HEK293 (cell line): Measurements from ENCODE around the gene RPS15A.

Source experiments
- CTCF ChIA-PET: fragments of 350-600 bp; formaldehyde crosslinking; extraction: SDS; loops from one replicate; lab custom pipeline; 2021; ENCODE audit warnings: antibody characterized with exemption; lab: Yijun Ruan, JAX
- POLR2A ChIA-PET: fragments of 300-600 bp; formaldehyde crosslinking; extraction: SDS; loops from one replicate; lab custom pipeline; 2020; ENCODE audit warnings: antibody characterized with exemption, inconsistent platforms; lab: Yijun Ruan, JAX
- H3K27ac ChIP-seq: fragments of 200-500 bp; sonication (Bioruptor generic); 2 replicates; pipeline ENCODE4 v1.5.1; 2014; ENCODE audit warnings: low read depth, low read length, control low read depth, inconsistent platforms; ENCODE audit errors: extremely low read depth
- H3K36me3 ChIP-seq, 2 experiments: fragments of 200-500 bp in 1 of 2; sonication (Bioruptor generic) in 1 of 2; 1 replicate in 1 of 2; 2 replicates in 1 of 2; pipeline ENCODE4 v1.5.1; 2014 to 2017; ENCODE audit warnings: inconsistent platforms in 2 of 2, low read length in 2 of 2; ENCODE audit not compliant: control insufficient read depth in 2 of 2, insufficient read depth in 1 of 2
- H3K4me1 ChIP-seq: fragments of 200-500 bp; sonication (Bioruptor generic); 2 replicates; pipeline ENCODE4 v1.5.1; 2014; ENCODE audit warnings: mild to moderate bottlenecking, low read length, inconsistent platforms; ENCODE audit not compliant: control insufficient read depth, insufficient read depth
- H3K4me3 ChIP-seq: 2 replicates; pipeline ENCODE4 v1.5.1; 2011; ENCODE audit warnings: low read depth, mild to moderate bottlenecking, control low read depth, low read length, moderate library complexity
- H3K9me3 ChIP-seq: fragments of 200-500 bp; sonication (Bioruptor generic); 2 replicates; pipeline ENCODE4 v1.5.1; 2014; ENCODE audit warnings: low read depth, low read length, inconsistent platforms; ENCODE audit not compliant: control insufficient read depth, insufficient read depth
- BCL11B ChIP-seq: fragments of 450-650 bp; formaldehyde crosslinking; IDR thresholded peaks from 2 replicates; pipeline ENCODE4 v1.5.1; 2016; ENCODE audit warnings: low read depth, missing biosample characterization, missing genetic modification characterization
- KLF9 ChIP-seq: fragments of 450-650 bp; formaldehyde crosslinking; IDR thresholded peaks from 2 replicates; pipeline ENCODE4 v1.5.1; 2016; ENCODE audit warnings: missing biosample characterization, missing genetic modification characterization, low read depth
- YY1 ChIP-seq: fragments of 450-650 bp; formaldehyde crosslinking; IDR thresholded peaks from 2 replicates; pipeline ENCODE4 v1.5.1; 2018; ENCODE audit warnings: missing biosample characterization, missing genetic modification characterization
- ZNF157 ChIP-seq: fragments of 450-650 bp; formaldehyde crosslinking; IDR thresholded peaks from 2 replicates; pipeline ENCODE4 v1.5.1; 2016; ENCODE audit warnings: missing biosample characterization, missing genetic modification characterization
- ZNF521 ChIP-seq: fragments of 450-650 bp; formaldehyde crosslinking; IDR thresholded peaks from 2 replicates; pipeline ENCODE4 v1.5.1; 2017; ENCODE audit warnings: missing biosample characterization, mild to moderate bottlenecking, missing genetic modification characterization
- ZNF747 ChIP-seq: fragments of 450-650 bp; formaldehyde crosslinking; IDR thresholded peaks from 2 replicates; pipeline ENCODE4 v1.5.1; 2016; ENCODE audit warnings: missing biosample characterization, missing genetic modification characterization
- ZNF76 ChIP-seq: fragments of 450-650 bp; formaldehyde crosslinking; IDR thresholded peaks from 2 replicates; pipeline ENCODE4; 2016; ENCODE audit warnings: low read depth, missing biosample characterization, missing genetic modification characterization, borderline replicate concordance
- TF ChIP-seq, protein P1 (sequence below): fragments of 450-650 bp; formaldehyde crosslinking; IDR thresholded peaks from 2 replicates; pipeline ENCODE4 v1.5.1; 2016; ENCODE audit warnings: missing biosample characterization, missing genetic modification characterization
- TF ChIP-seq, protein P2 (sequence below): fragments of 450-650 bp; IDR thresholded peaks from 2 replicates; pipeline ENCODE4 v1.5.1; 2018; ENCODE audit warnings: missing biosample characterization, mild to moderate bottlenecking, missing genetic modification characterization
- TF ChIP-seq, protein P3 (sequence below): fragments of 450-650 bp; formaldehyde crosslinking; IDR thresholded peaks from 2 replicates; pipeline ENCODE4 v1.5.1; 2016; ENCODE audit warnings: missing biosample characterization, missing genetic modification characterization
- TF ChIP-seq, protein P4 (sequence below): fragments of 450-650 bp; formaldehyde crosslinking; IDR thresholded peaks from 2 replicates; pipeline ENCODE4 v1.5.1; 2017; ENCODE audit warnings: missing biosample characterization, missing genetic modification characterization
- TF ChIP-seq, protein P5 (sequence below): fragments of 450-650 bp; formaldehyde crosslinking; IDR thresholded peaks from 2 replicates; pipeline ENCODE4 v1.5.0; 2017; ENCODE audit warnings: missing biosample characterization, missing genetic modification characterization, borderline replicate concordance

The RPS15A gene

DNA sequence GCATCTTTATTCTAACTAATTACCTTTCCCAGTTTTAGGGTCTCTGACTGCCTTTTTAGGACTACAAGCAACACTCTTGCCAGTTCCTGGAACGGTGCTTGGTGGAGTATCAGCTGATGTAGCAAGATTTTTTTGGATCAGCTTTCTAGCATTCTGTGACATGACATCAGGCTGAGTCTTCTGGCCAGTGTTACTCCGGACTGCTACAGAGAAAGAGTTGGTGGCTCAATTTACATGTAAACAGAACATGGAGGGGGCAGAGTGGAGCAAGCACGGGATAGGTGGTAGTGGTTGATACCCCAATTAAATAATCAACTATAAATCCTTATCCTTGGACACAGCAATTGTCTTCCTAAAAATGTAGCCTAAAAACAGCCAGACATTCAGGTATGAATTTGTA is 21.8 kb upstream of the RPS15A start (continued):
- TF ChIP-seq ZNF76 (tag by site-specific recombination) (no peak), KLF9 (tag by site-specific recombination) (no peak), ZNF521 (tag by site-specific recombination) (no peak), BCL11B (tag by site-specific recombination) (no peak)

DNA sequence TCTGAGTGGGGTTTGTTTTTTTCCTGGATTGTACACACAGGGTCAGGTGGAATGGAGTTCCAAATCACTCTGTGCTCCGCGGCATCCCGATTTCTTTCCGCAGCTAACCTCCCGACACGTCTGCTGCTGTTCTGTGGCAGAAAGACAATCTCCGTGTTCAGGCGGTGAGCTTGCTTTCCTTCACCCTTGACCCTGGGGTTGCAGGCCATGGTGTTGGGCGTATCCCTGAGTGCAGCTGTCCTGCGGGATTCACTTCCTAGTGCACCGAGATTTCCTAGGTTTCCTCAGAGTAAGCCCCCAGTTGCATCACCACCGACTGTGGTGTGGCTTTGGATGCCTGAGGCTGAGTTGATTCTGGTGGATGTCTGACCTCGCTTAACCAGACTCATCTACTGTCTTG is 19.0 kb upstream of the RPS15A start:
- Histone ChIP-seq H3K36me3 (peaks cover 19 to 60% of the 10 kb centered on the region in 2 experiments), H3K27ac (no peak overlapping the region), H3K4me1 (peaks cover 3% of the 10 kb centered on the region; the same call in 1 of the 2 replicates), H3K9me3 (no peaks in the 10 kb centered on the region), H3K4me3 (no peak overlapping the region)
- TF ChIP-seq ZNF747 (tag by site-specific recombination) = no peak
- no peak for TF ChIP-seq ZNF521 (tag by site-specific recombination)
- TF ChIP-seq ZNF157 = no peak
- ChIA-PET POLR2A (interaction anchor here (0.6 kb wide), 1 partner anchor 8 kb away, joined by 3 read pairs; the partner anchor contains the start of gene ARL6IP1), CTCF (interaction anchor here (2.6 kb wide), 1 partner anchor 8 kb away, joined by 5 read pairs; the partner anchor contains the start of gene ARL6IP1)

DNA sequence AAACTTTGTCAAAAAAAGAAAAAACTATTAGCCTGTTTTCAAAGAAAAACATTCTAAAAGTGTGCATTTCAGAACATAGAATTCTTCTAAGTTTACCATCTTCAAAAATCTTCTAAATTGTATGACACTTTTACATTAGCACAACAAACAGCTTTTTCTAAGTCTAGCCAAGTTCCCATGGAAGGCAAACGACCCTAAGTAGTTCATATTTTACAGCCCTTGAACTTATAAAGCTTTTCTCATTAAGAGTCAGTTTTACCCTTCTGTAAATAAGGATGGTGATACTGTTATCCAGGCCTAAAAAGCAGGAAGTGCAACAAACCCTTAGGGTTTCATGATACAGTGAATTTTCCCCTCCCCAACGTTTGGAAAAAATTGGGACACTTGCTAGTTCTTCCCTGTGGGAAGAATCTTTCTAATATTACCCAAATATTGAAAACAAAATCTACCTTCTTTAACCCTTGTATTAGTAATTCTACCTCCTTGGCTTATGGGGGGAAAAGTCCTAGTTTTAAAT is 15.2 kb upstream of the RPS15A start:
- Histone ChIP-seq H3K36me3 (peaks cover 11 to 33% of the 10 kb centered on the region in 2 experiments), H3K9me3 (no peaks in the 10 kb centered on the region), H3K27ac (no peak overlapping the region), H3K4me1 (peaks cover 3% of the 10 kb centered on the region; the same call in 1 of the 2 replicates), H3K4me3 (no peak overlapping the region)
- POLR2A ChIA-PET = interaction anchor here (8.2 kb wide), 1 partner anchor 17 kb away, joined by 329 read pairs; the partner anchor contains the start of gene RPS15A
- CTCF ChIA-PET = interaction anchor here (0.6 to 1.4 kb wide), 2 partner anchors 164 to 270 kb away, joined by 3 to 5 read pairs; no protein-coding TSS in a partner anchor
- TF ChIP-seq YY1 (tag by site-specific recombination) = no peak
- TF ChIP-seq, protein P1, sequence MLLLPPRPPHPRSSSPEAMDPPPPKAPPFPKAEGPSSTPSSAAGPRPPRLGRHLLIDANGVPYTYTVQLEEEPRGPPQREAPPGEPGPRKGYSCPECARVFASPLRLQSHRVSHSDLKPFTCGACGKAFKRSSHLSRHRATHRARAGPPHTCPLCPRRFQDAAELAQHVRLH (tag by site-specific recombination) = no peak
- TF ChIP-seq, protein P2, sequence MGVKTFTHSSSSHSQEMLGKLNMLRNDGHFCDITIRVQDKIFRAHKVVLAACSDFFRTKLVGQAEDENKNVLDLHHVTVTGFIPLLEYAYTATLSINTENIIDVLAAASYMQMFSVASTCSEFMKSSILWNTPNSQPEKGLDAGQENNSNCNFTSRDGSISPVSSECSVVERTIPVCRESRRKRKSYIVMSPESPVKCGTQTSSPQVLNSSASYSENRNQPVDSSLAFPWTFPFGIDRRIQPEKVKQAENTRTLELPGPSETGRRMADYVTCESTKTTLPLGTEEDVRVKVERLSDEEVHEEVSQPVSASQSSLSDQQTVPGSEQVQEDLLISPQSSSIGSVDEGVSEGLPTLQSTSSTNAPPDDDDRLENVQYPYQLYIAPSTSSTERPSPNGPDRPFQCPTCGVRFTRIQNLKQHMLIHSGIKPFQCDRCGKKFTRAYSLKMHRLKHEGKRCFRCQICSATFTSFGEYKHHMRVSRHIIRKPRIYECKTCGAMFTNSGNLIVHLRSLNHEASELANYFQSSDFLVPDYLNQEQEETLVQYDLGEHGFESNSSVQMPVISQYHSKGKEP (tag by site-specific recombination) = peak; percentile 80
- TF ChIP-seq, protein P3, sequence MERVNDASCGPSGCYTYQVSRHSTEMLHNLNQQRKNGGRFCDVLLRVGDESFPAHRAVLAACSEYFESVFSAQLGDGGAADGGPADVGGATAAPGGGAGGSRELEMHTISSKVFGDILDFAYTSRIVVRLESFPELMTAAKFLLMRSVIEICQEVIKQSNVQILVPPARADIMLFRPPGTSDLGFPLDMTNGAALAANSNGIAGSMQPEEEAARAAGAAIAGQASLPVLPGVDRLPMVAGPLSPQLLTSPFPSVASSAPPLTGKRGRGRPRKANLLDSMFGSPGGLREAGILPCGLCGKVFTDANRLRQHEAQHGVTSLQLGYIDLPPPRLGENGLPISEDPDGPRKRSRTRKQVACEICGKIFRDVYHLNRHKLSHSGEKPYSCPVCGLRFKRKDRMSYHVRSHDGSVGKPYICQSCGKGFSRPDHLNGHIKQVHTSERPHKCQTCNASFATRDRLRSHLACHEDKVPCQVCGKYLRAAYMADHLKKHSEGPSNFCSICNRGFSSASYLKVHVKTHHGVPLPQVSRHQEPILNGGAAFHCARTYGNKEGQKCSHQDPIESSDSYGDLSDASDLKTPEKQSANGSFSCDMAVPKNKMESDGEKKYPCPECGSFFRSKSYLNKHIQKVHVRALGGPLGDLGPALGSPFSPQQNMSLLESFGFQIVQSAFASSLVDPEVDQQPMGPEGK (tag by site-specific recombination) = no peak
- TF ChIP-seq, protein P4, sequence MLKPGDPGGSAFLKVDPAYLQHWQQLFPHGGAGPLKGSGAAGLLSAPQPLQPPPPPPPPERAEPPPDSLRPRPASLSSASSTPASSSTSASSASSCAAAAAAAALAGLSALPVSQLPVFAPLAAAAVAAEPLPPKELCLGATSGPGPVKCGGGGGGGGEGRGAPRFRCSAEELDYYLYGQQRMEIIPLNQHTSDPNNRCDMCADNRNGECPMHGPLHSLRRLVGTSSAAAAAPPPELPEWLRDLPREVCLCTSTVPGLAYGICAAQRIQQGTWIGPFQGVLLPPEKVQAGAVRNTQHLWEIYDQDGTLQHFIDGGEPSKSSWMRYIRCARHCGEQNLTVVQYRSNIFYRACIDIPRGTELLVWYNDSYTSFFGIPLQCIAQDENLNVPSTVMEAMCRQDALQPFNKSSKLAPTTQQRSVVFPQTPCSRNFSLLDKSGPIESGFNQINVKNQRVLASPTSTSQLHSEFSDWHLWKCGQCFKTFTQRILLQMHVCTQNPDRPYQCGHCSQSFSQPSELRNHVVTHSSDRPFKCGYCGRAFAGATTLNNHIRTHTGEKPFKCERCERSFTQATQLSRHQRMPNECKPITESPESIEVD (tag by site-specific recombination) = peak; percentile 95
- TF ChIP-seq, protein P5, sequence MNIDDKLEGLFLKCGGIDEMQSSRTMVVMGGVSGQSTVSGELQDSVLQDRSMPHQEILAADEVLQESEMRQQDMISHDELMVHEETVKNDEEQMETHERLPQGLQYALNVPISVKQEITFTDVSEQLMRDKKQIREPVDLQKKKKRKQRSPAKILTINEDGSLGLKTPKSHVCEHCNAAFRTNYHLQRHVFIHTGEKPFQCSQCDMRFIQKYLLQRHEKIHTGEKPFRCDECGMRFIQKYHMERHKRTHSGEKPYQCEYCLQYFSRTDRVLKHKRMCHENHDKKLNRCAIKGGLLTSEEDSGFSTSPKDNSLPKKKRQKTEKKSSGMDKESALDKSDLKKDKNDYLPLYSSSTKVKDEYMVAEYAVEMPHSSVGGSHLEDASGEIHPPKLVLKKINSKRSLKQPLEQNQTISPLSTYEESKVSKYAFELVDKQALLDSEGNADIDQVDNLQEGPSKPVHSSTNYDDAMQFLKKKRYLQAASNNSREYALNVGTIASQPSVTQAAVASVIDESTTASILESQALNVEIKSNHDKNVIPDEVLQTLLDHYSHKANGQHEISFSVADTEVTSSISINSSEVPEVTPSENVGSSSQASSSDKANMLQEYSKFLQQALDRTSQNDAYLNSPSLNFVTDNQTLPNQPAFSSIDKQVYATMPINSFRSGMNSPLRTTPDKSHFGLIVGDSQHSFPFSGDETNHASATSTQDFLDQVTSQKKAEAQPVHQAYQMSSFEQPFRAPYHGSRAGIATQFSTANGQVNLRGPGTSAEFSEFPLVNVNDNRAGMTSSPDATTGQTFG (tag by site-specific recombination) = no peak
